Hippocampal formation (tissue), 2 donors: ENCODE results near the gene FBXO9.

ENCODE experiments used
- DNase-seq, 2 donors: peaks; one replicate each; lab custom pipeline; 2025; lab: John Stamatoyannopoulos, UW

The FBXO9 gene

DNA sequence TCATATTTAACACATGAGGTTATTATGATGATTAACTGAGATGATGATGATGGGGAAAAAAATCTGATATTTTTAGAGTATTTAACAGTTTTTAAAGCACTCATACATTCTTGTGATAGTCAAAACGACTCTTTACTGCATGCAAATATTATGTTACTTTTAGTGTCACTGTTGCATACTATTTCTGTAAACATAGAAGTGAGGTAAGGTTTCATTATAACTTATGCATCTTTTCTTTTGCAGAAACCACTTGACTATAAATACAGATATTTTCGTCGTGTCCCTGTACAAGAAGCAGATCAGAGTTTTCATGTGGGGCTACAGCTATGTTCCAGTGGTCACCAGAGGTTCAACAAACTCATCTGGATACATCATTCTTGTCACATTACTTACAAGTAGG lies 30.1 kb downstream of the FBXO9 start:
- no peak for DNase-seq

DNA sequence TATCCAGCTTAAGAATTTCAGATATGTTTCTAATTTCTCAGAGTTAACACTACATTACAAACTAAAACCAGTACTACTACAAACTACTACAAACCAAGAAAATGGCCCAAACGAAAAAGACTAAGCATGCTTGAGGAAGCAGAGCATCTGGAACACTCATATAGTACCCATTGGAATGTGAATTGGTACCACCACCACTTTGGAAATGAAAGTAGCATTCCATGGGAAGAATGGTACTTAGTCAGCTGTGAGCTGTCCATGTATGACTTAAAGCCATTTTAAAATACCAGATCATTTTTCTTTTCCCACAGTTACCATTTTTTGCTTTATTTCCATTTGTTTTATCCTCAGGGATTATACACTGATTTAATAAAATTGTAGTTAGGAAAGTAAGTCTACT lies 30.5 kb downstream of the FBXO9 start:
- DNase-seq = no peak

GRCh38 chr6:53100561-53100960 lies 35.4 kb downstream of the FBXO9 start:
- DNase-seq = no peak

DNA sequence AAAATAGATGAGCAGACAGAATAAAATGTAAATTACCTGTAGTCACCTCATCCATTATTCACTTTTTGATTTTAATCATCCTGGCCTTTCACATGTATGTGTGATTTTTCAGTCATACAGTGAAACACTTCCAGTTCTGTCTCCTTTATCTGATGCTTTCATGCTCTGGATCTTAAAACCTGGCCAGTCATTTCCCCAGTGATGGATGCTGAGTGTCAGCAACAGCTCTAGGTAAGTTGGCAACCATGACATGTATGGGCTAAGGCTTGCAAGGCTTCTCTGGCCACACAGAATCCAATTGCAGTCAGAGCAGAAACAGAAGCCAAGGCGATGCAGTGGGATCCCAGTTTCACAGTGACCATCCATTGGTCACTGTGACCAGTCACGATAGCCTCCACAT lies 35.8 kb downstream of the FBXO9 start:
- DNase-seq = no peak

DNA sequence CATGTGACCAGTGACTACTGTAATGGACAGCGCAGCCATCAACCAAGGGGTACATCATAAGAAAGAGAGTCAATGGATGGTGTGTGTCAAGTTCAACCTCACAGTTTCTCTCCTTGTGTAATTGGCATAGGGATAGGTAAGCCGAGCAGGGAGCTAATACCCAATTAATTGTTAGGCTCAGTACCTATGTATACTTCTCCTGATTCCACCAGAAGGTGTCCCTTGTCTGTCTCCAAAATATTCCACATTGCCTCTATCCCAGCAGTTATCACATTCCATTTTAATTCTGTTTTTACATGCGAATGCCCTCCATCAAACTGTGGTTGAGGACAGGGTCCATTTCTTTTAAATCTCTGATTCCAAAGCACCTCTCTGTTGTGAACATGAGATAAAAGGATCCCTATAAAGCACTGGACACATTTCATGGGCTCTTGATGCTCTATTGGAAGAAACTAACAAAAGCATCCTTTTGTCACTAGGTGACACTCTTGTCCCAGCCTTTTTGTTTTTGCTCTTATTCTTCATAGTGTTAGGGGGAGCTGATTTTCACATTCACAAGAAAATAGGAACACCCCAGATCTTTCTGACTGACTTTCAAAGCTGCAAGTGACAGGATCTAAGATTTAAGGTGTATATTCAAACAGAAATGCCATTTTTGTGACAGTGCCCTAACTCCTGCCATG lies 38.9 kb downstream of the FBXO9 start:
- DNase-seq = peak in 1 of 2 donors; percentile 13

- DNase-seq = no peak
These were observed 39.7 kb downstream of the FBXO9 start for GRCh38 chr6:53104916-53105315.

GRCh38 chr6:53107091-53107490 lies 41.9 kb downstream of the FBXO9 start:
- no peak for DNase-seq

GRCh38 chr6:53109612-53110011 lies 44.4 kb downstream of the FBXO9 start:
- no peak for DNase-seq

DNA sequence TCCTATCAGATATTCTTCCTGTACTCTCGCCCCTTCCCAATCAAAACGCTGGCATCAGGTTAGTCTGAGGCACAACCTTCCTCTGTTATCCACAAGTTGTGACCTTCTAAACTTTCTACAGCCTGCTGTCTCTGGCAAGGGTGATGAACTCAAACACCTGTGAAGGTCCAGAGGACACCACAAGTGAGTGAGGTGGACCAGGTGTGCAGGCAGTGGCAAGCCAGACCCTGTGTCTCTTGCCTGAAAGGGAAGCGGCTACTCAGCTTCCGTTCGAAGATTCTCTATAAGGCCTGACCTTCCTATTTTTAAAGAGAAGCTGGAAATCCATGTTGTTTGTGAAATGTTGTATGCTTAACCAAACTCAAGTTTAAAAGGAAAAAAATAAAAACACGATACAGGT lies 46.7 kb downstream of the FBXO9 start:
- DNase-seq = no peak

DNA sequence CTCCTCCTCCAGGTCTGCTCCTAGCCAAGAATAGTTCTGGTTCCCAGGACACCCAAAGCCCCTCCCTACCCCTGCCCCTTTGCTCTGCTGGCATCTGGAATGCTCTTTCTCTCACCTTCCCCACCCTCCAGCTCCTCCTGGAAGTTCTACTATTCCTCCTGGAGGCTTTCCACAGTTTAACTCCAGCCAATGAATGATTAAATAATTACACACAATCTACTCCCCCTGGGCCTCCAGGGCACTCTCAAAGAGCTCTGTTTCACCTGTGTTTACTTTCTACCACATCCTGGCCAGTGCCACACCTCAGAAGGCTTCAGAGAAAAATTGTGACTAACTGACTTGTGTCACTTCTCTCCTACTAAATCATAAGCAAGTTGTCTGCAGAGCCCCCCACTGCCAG lies 47.2 kb downstream of the FBXO9 start:
- DNase-seq = no peak

GRCh38 chr6:53112871-53113270 lies 47.7 kb downstream of the FBXO9 start:
- DNase-seq = no peak

DNA sequence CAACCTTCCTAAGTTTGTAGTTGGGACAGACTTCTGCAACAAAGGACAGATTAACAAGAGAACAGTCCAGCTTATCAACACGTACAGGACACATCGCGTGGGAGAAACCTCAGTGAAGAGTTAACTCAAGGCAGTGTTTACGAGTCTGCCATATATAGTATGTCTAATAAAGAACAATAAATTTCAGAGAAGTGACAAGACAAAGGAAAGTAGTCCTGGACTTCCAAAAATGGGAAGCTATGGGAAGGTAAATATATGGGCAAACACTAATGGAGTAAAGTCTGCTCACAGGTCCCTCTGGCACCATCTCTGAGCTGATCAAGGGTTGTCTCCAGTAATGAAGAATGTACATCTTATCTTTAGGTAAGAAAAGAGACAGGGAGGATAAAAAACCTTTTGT lies 48.5 kb downstream of the FBXO9 start:
- DNase-seq = no peak

DNA sequence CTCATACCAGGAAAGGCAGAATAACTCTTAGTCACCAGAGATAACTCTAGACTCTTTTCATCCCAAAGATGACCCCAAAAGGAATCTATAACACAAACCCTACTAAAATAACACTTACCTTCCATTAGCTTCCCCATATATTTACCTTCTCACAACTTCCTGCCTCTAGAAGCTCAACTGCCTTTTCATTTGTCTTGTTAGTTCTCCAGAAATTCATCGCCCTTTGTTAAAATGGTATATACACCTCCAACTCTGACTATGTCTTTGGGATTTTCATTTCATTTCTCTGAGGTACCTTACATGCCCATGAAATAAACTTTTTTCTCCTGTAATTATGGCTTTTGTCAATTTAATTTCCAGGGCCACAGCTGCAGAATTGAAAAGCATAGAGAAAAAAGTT lies 49.9 kb downstream of the FBXO9 start:
- no peak for DNase-seq

- DNase-seq = no peak
These were observed 50.5 kb downstream of the FBXO9 start for GRCh38 chr6:53115741-53116140.

- no peak for DNase-seq
These were observed 54.1 kb downstream of the FBXO9 start for GRCh38 chr6:53119349-53119748.

DNA sequence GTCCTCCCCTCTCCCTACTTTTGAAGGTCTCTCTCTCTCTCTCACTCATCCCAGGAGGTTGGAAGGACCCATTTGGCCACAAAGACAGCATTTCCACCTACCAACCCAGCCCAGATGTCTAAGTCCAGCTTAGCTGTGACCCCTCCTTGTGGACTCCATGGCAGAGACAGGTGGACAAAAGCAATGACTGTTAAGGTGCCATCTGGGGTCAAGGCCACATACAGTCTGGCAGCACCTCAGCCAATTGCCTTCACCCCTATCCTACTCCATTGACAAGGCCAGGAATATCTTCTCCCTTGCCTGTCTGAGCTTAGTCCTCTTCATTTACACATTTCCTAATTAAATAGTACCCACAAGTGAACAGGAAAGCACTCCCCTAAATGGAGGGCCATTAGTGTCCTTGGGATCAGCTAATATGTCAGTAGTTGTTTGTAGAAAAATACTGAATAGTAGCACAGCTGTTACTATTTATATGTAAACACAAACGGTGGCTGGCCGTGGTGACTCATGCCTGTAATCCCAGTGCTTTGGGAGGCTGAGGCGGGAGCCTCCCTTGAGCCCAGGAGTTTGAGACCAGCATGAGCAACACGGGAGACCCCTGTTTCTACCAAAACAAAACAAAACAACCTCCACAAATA lies 54.7 kb downstream of the FBXO9 start:
- DNase-seq = no peak

GRCh38 chr6:53124131-53124800 lies 59.1 kb downstream of the FBXO9 start:
- no peak for DNase-seq

DNA sequence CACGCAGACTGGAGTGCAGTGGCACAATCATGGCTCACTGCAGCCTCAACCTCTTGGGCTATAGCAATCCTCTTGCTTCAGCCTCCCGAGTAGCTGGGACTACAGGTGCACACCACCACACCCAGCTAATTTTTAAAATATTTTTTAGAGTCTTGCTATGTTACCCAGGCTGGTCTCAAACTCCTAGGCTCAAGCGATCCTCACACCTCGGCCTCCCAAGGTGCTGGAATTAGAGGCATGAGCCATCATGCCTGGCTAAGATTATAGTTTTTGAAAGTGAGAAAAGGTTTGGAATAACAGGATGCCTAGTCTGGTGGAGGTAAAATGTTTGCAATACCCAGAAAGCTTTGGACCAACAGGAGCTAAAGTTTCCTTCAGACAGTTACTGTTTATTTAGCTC lies 60.1 kb downstream of the FBXO9 start:
- no peak for DNase-seq

DNA sequence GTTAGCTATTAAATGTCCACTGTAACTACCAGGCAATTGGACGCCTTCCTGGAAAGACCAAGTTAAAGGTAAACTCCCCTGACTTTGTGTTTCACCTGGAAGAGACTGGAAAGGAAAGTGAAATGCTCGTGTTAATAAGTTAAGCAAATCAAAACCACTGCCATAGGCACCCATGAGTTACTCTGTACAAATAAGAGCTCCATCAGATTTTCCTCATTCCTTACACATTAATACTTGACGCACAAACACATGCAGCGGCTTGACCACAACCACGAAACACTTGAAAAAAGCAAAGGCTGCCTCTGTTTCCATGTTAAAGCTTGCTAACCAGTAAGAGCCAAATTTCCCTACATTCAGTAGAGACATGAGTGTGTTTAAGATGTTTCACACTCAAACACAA lies 63.6 kb downstream of the FBXO9 start:
- DNase-seq = no peak

GRCh38 chr6:53130569-53131290 lies 65.5 kb downstream of the FBXO9 start:
- no peak for DNase-seq

DNA sequence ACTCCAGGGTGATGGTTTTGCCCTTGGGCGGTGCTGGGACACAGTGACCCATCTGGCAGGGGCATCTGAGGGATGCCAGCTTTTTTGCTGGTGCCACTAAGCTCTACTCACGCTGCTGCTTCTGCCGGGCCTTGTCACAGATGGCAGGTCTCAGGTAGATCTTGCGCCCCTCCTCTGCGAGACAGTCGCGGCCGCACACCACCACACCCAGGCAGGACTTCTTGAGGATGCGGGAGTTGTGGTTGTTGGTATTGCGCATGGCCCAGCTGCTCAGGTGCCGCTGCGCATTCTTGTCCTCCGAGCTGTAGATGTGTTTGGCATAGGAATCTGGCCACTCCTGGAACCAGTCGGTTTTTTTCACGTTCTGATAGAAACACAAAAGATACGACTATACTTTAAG lies 68.8 kb downstream of the FBXO9 start:
- no peak for DNase-seq

DNA sequence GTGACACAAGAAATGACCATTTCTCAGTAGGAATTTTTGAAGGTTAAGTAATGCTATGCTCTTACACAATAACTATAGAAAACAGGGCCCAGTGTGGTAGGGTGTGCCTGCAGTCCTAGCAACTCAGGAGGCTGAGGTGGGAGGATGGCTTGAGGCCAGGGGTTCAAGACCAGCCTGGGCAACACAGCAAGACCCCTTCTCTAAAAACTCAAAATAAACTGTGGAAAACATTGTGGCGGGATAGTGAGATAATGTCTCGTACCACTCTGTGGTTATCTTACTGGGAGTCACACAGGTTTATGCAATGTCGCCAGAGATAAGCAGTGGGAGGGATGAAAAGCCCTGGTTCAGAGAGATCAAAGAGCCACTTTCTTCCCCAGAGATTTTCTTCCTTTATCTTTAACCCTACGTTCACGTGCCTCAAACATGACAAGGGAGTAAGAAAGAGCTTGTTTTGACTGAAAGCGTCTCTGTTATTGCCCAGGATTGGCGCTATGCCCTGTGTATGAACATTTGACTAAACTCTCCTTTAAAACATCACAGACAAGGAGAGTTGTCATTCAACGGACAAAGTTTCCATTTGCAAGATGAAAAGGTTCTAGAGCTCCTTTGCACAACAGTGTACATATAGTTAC lies 69.5 kb downstream of the FBXO9 start:
- no peak for DNase-seq
